Pancreas (tissue), 10 donors: ENCODE measurements around the gene MED13. TPM values are rescaled to one million over a fixed set of nuclear protein-coding genes. Genes with fewer than 3 reads are reported as not detected.
"Not testable (repeated sequence)": the region's sequence is repeated elsewhere in the genome, so short reads cannot be mapped to it uniquely, and the experiment has no call there.

Experiments used
- ATAC-seq, 4 donors: fragments of 200-7000 bp; cut with Tn5 transposase; one replicate each; pipeline versions ENCODE4 v1.8.0 to v1.9.1; 2020; ENCODE audit warnings: mild to moderate bottlenecking in 4 of 4, moderate library complexity in 4 of 4
- DNase-seq, 6 donors: peaks; one replicate each; pipeline ENCODE4 v3.0.0-alpha.2; 2020
- FAIRE-seq: peaks from 2 replicates; lab custom pipeline; 2012; peaks lifted over from hg19 to GRCh38; lab: Jason Lieb, UNC
- H3K27ac ChIP-seq, 4 donors: fragments of 200-600 bp; sonication (generic); 1 replicate in 3 of 4; 2 replicates in 1 of 4; pipeline versions ENCODE4 v1.5.0 to v1.8.0; 2020
- H3K27me3 ChIP-seq, 4 donors: fragments of 200-600 bp; one replicate each; pipeline ENCODE4 v1.8.0; 2021
- H3K36me3 ChIP-seq, 3 donors: fragments of 200-600 bp; sonication (generic) in 1 of 3; one replicate each; pipeline versions ENCODE4 v1.5.0 to v1.8.0; 2020 to 2021
- H3K4me1 ChIP-seq, 3 donors: fragments of 200-600 bp; one replicate each; pipeline ENCODE4 v1.8.0; 2021
- H3K4me3 ChIP-seq, 4 donors: fragments of 200-600 bp; sonication (generic) in 2 of 4; one replicate each; pipeline versions ENCODE4 v1.5.0 to v1.8.0; 2020 to 2021
- H3K9me3 ChIP-seq, 4 donors: fragments of 200-600 bp; one replicate each; pipeline ENCODE4 v1.8.0; 2021
- WGBS, 2 donors: extraction: QIAGEN DNeasy Blood & Tissue Kit; methylation state at CpG; one replicate each; pipeline ENCODE4 v1.1.7; 2013; 5-methylcytosine and 5-hydroxymethylcytosine counted together
- intact Hi-C, 3 donors: fragments of 100-400 bp; cut with DNase I; formaldehyde crosslinking; loops; one replicate each; pipeline versions ENCODE4 v1.11.1 to v1.14.2; 2022
- polyA plus RNA-seq, 2 donors: library from polyadenylated mRNA; stranded (reverse); fragments of 200-250 nt; gene quantifications; one replicate each; pipeline ENCODE4 v1.2.3, GENCODE V29; 2013
- total RNA-seq, 6 donors: library from RNA; stranded (reverse); fragmentation: NEBNext Ultra II Directional in 4 of 6; extraction: Animal tissue kit (Norgen Biotek cat#: 25700) in 4 of 6; gene quantifications; one replicate each; pipeline versions ENCODE4 v1.2.1 to v1.2.4, GENCODE V29; 2021 to 2023
- TF ChIP-seq, protein P1 (sequence below), 4 donors: fragments of 200-600 bp; sonication (generic) in 3 of 4; IDR thresholded peaks; one replicate each; pipeline versions ENCODE4 v1.5.0 to v1.8.0; 2021; ENCODE audit warnings: antibody characterized with exemption in 4 of 4
- donor health status: healthy with polysubstance abuse.
- donor health status: DM: no; HTN: no; CAD: no; lungs with moderate emphysema.
- donor health status: DM: no; HTN: no; CAD: no.
- donor health status: control.
- donor health status: control.
- donor health status: Bipolar disorder and iron deficiency.
- donor health status: DM: yes; HTN: yes; CAD: no.
- donor health status: DM: no; HTN: no; CAD: no.
- donor health status: DM: no; HTN: no; CAD: no.
- donor health status: DM: yes; HTN: yes; CAD: no.

The MED13 gene
- total and polyA plus RNA-seq, 8 donors = 5.0 to 39.8 (median 27.6) TPM

GRCh38 chr17:61904094-61904710 lies 160.9 kb downstream of the MED13 start:
- DNase-seq (no peak), FAIRE-seq (no peak), ATAC-seq (no peak)
- H3K36me3 ChIP-seq = peaks cover 0 to 16% (median 0%) of the 10 kb centered on the region in 3 donors
- no peak overlapping the region for H3K27ac ChIP-seq
- no peaks in the 10 kb centered on the region for H3K9me3 ChIP-seq
- WGBS, 2 donors = 92 to 97% methylated on average over 5 of the region's 5 CpGs
- no peaks in the 10 kb centered on the region for H3K27me3 ChIP-seq
- H3K4me3 ChIP-seq = no peak overlapping the region
- TF ChIP-seq, protein P1, sequence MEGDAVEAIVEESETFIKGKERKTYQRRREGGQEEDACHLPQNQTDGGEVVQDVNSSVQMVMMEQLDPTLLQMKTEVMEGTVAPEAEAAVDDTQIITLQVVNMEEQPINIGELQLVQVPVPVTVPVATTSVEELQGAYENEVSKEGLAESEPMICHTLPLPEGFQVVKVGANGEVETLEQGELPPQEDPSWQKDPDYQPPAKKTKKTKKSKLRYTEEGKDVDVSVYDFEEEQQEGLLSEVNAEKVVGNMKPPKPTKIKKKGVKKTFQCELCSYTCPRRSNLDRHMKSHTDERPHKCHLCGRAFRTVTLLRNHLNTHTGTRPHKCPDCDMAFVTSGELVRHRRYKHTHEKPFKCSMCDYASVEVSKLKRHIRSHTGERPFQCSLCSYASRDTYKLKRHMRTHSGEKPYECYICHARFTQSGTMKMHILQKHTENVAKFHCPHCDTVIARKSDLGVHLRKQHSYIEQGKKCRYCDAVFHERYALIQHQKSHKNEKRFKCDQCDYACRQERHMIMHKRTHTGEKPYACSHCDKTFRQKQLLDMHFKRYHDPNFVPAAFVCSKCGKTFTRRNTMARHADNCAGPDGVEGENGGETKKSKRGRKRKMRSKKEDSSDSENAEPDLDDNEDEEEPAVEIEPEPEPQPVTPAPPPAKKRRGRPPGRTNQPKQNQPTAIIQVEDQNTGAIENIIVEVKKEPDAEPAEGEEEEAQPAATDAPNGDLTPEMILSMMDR (IDR thresholded peaks at IDR 0.05) = no peak
- no peaks in the 10 kb centered on the region for H3K4me1 ChIP-seq
- intact Hi-C loops = no loop called here

DNA sequence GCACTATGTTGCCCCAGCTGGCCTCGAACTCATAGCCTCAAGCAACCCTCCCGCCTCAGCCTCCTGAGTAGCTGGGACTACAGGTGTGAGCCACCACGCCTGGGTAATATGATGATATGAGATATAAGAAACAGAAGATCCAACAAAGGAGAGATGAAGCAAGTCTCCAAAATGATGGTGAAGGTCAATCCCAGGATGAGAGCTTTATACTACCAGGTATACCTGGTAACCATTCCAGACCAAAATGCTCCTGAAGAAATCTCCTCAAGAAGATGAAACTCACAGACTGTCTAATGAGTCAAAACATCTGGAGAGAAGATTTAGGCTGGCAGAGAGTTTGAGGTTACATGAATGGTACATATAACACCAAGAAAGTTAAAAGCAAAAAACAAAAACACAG lies 161.8 kb downstream of the MED13 start:
- Histone ChIP-seq H3K27me3 (no peaks in the 10 kb centered on the region), H3K4me3 (no peak overlapping the region), H3K36me3 (peaks cover 0 to 16% (median 0%) of the 10 kb centered on the region in 3 donors), H3K4me1 (no peaks in the 10 kb centered on the region), H3K27ac (no peak overlapping the region), H3K9me3 (no peaks in the 10 kb centered on the region)
- FAIRE-seq (no peak), ATAC-seq (no peak), DNase-seq (no peak)
- TF ChIP-seq, protein P1 (IDR thresholded peaks at IDR 0.05) = no peak
- 97% methylated on average over 3 of the region's 3 CpGs for WGBS, 2 donors
- intact Hi-C loops = no loop called here

DNA sequence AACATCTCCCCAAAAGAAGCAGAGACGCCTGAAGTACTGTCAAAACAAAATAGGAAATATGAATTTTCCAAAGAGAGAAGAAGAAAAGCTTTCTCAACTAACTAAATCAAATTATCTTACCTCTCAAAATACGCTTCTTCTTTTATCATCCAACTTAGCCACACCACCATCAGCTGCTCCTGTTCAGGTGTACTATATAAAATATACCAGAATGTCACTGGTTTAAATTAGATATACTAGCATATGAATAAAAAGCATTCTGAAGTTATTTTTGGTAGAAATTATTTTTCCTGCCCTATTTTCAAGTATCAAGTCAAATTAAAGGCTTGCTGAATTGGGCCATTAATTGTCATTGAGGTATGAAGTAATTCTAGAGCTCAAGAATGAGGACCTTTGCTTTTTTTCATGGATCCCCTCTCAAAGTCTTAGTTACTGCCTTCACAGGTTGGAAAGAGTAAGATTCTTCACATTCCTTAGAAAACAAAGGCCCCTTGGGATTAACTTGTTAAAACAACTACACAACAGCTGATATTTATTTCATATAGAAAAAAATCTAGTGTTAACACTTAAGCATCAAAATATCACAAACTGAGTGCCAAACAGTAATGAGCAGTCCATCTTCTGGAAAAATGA lies 167.4 kb downstream of the MED13 start:
- no peaks in the 10 kb centered on the region for H3K27me3 ChIP-seq
- FAIRE-seq (no peak), DNase-seq (no peak), ATAC-seq (no peak)
- H3K9me3 ChIP-seq = no peaks in the 10 kb centered on the region
- 84 to 90% methylated on average over 2 of the region's 2 CpGs for WGBS, 2 donors
- H3K36me3 ChIP-seq = peaks cover 0 to 12% (median 0%) of the 10 kb centered on the region in 3 donors
- no peaks in the 10 kb centered on the region for H3K4me1 ChIP-seq
- H3K27ac ChIP-seq = no peak overlapping the region
- intact Hi-C loops = no loop called here
- H3K4me3 ChIP-seq = no peak overlapping the region
- TF ChIP-seq, protein P1 (IDR thresholded peaks at IDR 0.05) = no peak

- no peak for DNase-seq
- no peak for FAIRE-seq
Measured at GRCh38 chr17:61895391-61895790, 169.7 kb downstream of the MED13 start.

DNA sequence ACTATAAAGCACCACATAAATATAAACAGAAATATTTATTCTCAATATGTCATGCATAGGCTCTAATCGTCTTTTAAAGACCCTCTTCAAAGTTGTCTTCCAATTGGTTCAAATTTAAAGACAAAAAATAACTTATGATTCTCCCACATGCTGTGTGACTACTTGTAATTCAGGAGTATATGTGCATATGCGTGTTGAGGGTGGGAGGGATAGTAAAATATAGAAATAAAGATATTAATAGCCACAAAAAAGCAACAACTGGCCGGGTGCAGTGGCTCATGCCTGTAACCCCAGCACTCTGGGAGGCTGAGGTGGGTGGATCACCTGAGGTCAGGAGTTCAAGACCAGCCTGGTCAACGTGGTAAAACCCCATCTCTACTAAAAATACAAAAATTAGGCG lies 170.8 kb downstream of the MED13 start:
- FAIRE-seq, H3K4me3 ChIP-seq, ATAC-seq, intact Hi-C loops, DNase-seq, H3K27me3 ChIP-seq, H3K27ac ChIP-seq, H3K4me1 ChIP-seq, H3K9me3 ChIP-seq: not testable (repeated sequence)
- peaks cover 0 to 20% (median 0%) of the 10 kb centered on the region in 3 donors for H3K36me3 ChIP-seq
- WGBS, 2 donors = 80 to 84% methylated on average over 5 of the region's 5 CpGs

More at GRCh38 chr17:61895391-61895790, 169.7 kb downstream of the MED13 start:
- Histone ChIP-seq H3K27me3 (no peaks in the 10 kb centered on the region), H3K36me3 (peaks cover 0 to 17% (median 0%) of the 10 kb centered on the region in 3 donors), H3K4me1 (no peaks in the 10 kb centered on the region), H3K4me3 (no peak overlapping the region), H3K9me3 (no peaks in the 10 kb centered on the region), H3K27ac (no peak overlapping the region)
- intact Hi-C loops = no loop called here
- TF ChIP-seq, protein P1 (IDR thresholded peaks at IDR 0.05) = no peak
- 39 to 56% methylated on average over 2 of the region's 2 CpGs for WGBS, 2 donors
- no peak for ATAC-seq

Other genes starting within 250 kb of the MED13 start
- gene BRIP1, start 201.8 kb downstream of the MED13 start, total RNA-seq = under 1 TPM; 0.09 to 0.59 (median 0.36) TPM
- gene BRIP1, start 201.8 kb downstream of the MED13 start, polyA plus RNA-seq = under 1 TPM; 0.09 to 0.15 TPM
- 1 to 10 TPM; 1.5 to 5.2 (median 2.8) TPM for gene INTS2, start 137.3 kb downstream of the MED13 start, total RNA-seq
- 1 to 10 TPM; 1.7 TPM for gene INTS2, start 137.3 kb downstream of the MED13 start, polyA plus RNA-seq